ENCODE results near the gene WDFY1. TPM values are rescaled to one million over a fixed set of nuclear protein-coding genes. Genes with fewer than 3 reads are reported as not detected.

Gene WDFY1
- total and polyA plus RNA-seq, 4 donors, result 36.4 to 87.3 (median 57.8) TPM

- Histone ChIP-seq H3K27me3 (ENCODE audit: control insufficient read depth, insufficient read depth, low read length) (no peaks in the 10 kb centered on the region), H3K27ac (ENCODE audit: low read depth, low read length) (no peak overlapping the region), H3K4me1 (ENCODE audit: control insufficient read depth, insufficient read depth, low read length) (no peaks in the 10 kb centered on the region), H3K4me3 (ENCODE audit: low read depth, low read length) (no peak overlapping the region), H3K36me3 (ENCODE audit: control insufficient read depth, insufficient read depth, low read length) (no peaks in the 10 kb centered on the region), H3K9me3 (ENCODE audit: control insufficient read depth, insufficient read depth, low read length) (no peaks in the 10 kb centered on the region)
- WGBS (ENCODE audit: insufficient coverage), result 89% methylated on average over 3 of the region's 5 CpGs
- DNase-seq (ENCODE audit: low read depth in 4 of 6, low spot score in 6 of 6), result no peak
Observed at GRCh38 chr2:223829128-223829527, 116.0 kb downstream of the WDFY1 start.

- no peaks in the 10 kb centered on the region for H3K4me1 ChIP-seq (ENCODE audit: control insufficient read depth, insufficient read depth, low read length)
- no peak overlapping the region for H3K27ac ChIP-seq (ENCODE audit: low read depth, low read length)
- H3K36me3 ChIP-seq (ENCODE audit: control insufficient read depth, insufficient read depth, low read length), result no peaks in the 10 kb centered on the region
- H3K4me3 ChIP-seq (ENCODE audit: low read depth, low read length), result no peak overlapping the region
- 98% methylated on average over 5 of the region's 6 CpGs for WGBS (ENCODE audit: insufficient coverage)
- H3K27me3 ChIP-seq (ENCODE audit: control insufficient read depth, insufficient read depth, low read length), result no peaks in the 10 kb centered on the region
- DNase-seq (ENCODE audit: low read depth in 4 of 6, low spot score in 6 of 6), result no peak
- no peaks in the 10 kb centered on the region for H3K9me3 ChIP-seq (ENCODE audit: control insufficient read depth, insufficient read depth, low read length)
Observed at GRCh38 chr2:223828314-223828713, 116.8 kb downstream of the WDFY1 start.

- no peak overlapping the region for H3K27ac ChIP-seq (ENCODE audit: low read depth, low read length)
- no peak for DNase-seq (ENCODE audit: low read depth in 4 of 6, low spot score in 6 of 6)
- H3K4me1 ChIP-seq (ENCODE audit: control insufficient read depth, insufficient read depth, low read length), result no peaks in the 10 kb centered on the region
- H3K27me3 ChIP-seq (ENCODE audit: control insufficient read depth, insufficient read depth, low read length), result no peaks in the 10 kb centered on the region
- no peaks in the 10 kb centered on the region for H3K9me3 ChIP-seq (ENCODE audit: control insufficient read depth, insufficient read depth, low read length)
- H3K36me3 ChIP-seq (ENCODE audit: control insufficient read depth, insufficient read depth, low read length), result no peaks in the 10 kb centered on the region
- H3K4me3 ChIP-seq (ENCODE audit: low read depth, low read length), result no peak overlapping the region
- 100% methylated on average over 1 of the region's 4 CpGs for WGBS (ENCODE audit: insufficient coverage)
Observed at GRCh38 chr2:223826995-223827394, 118.1 kb downstream of the WDFY1 start.

Other genes with a start within 250 kb of the WDFY1 start
- 1 to 10 TPM; 1.8 to 9.4 TPM for gene AP1S3, start 107.8 kb downstream of the WDFY1 start, total RNA-seq
- gene AP1S3, start 107.8 kb downstream of the WDFY1 start, polyA plus RNA-seq (ENCODE audit: insufficient read length in 2 of 2), result 1 to 10 TPM; 4.8 to 10.0 TPM
- 10 to 100 TPM; 34.4 to 51.7 TPM for gene MRPL44, start 12.1 kb upstream of the WDFY1 start, total RNA-seq
- gene MRPL44, start 12.1 kb upstream of the WDFY1 start, polyA plus RNA-seq (ENCODE audit: insufficient read length in 2 of 2), result 10 to 100 TPM; 36.7 to 43.8 TPM
- gene SERPINE2, start 94.0 kb upstream of the WDFY1 start, total RNA-seq, result 10 to 100 TPM; 61.9 to 90.0 TPM
- gene SERPINE2, start 94.0 kb upstream of the WDFY1 start, polyA plus RNA-seq (ENCODE audit: insufficient read length in 2 of 2), result 100 to 1,000 TPM; 179 to 216 TPM